Muscle layer of duodenum (tissue), 2 donors: ENCODE measurements around the gene NEU4.
A peak's percentile ranks its signal among the peaks of the same experiment; 100 is the strongest.

Experiments used
- H3K27ac ChIP-seq: one replicate; pipeline ENCODE4 v1.7.0; 2013; ENCODE audit warnings: mild to moderate bottlenecking, low read length
- H3K27me3 ChIP-seq: one replicate; pipeline ENCODE4 v1.7.0; 2013; ENCODE audit warnings: low read depth, mild to moderate bottlenecking, control low read depth, low read length
- H3K36me3 ChIP-seq, 2 donors: one replicate each; pipeline ENCODE4 v1.7.0; 2013; ENCODE audit warnings: low read length in 2 of 2, control low read depth in 1 of 2, mild to moderate bottlenecking in 1 of 2; ENCODE audit not compliant: insufficient read depth in 2 of 2, control insufficient read depth in 1 of 2
- H3K4me1 ChIP-seq, 2 donors: one replicate each; pipeline ENCODE4 v1.7.0; 2013; ENCODE audit warnings: low read length in 2 of 2, mild to moderate bottlenecking in 2 of 2, control low read depth in 1 of 2, moderate library complexity in 1 of 2; ENCODE audit not compliant: insufficient read depth in 2 of 2, control insufficient read depth in 1 of 2
- H3K4me3 ChIP-seq, 2 donors: one replicate each; pipeline ENCODE4 v1.7.0; 2013; ENCODE audit warnings: low read length in 2 of 2, low read depth in 1 of 2, mild to moderate bottlenecking in 1 of 2
- H3K9me3 ChIP-seq, 2 donors: one replicate each; pipeline ENCODE4 v1.7.0; 2013; ENCODE audit warnings: low read length in 2 of 2, control low read depth in 1 of 2, mild to moderate bottlenecking in 1 of 2; ENCODE audit not compliant: control insufficient read depth in 1 of 2
- donor health status: healthy.

NEU4 gene

GRCh38 chr2:241855245-241855887 is 46.4 kb downstream of the NEU4 start:
- Histone ChIP-seq H3K9me3 (no peaks in the 10 kb centered on the region), H3K27ac (no peak overlapping the region), H3K36me3 (no peaks in the 10 kb centered on the region)

GRCh38 chr2:241855888-241856422 is 47.0 kb downstream of the NEU4 start:
- Histone ChIP-seq H3K36me3 (no peaks in the 10 kb centered on the region), H3K4me3 (no peak overlapping the region), H3K27me3 (no peaks in the 10 kb centered on the region), H3K4me1 (peaks cover 5 to 18% of the 10 kb centered on the region in 2 donors), H3K27ac (no peak overlapping the region), H3K9me3 (no peaks in the 10 kb centered on the region)

More at GRCh38 chr2:241855245-241855887, 46.4 kb downstream of the NEU4 start:
- Histone ChIP-seq H3K4me3 (no peak overlapping the region), H3K4me1 (peaks cover 4 to 12% of the 10 kb centered on the region in 2 donors), H3K27me3 (no peaks in the 10 kb centered on the region)

- Histone ChIP-seq H3K9me3 (no peaks in the 10 kb centered on the region), H3K27me3 (peaks cover 4% of the 10 kb centered on the region)
Observed at GRCh38 chr2:241857041-241857541, 48.1 kb downstream of the NEU4 start.

GRCh38 chr2:241857572-241858121 is 48.7 kb downstream of the NEU4 start:
- peaks cover 5 to 18% of the 10 kb centered on the region in 2 donors for H3K4me1 ChIP-seq
- peaks cover 4% of the 10 kb centered on the region for H3K27me3 ChIP-seq
- no peaks in the 10 kb centered on the region for H3K36me3 ChIP-seq
- H3K27ac ChIP-seq = no peak overlapping the region
- no peaks in the 10 kb centered on the region for H3K9me3 ChIP-seq
- no peak overlapping the region for H3K4me3 ChIP-seq

More at GRCh38 chr2:241857041-241857541, 48.1 kb downstream of the NEU4 start:
- H3K4me1 ChIP-seq = peaks cover 5 to 18% of the 10 kb centered on the region in 2 donors
- no peaks in the 10 kb centered on the region for H3K36me3 ChIP-seq
- no peak overlapping the region for H3K27ac ChIP-seq
- H3K4me3 ChIP-seq = no peak overlapping the region

- Histone ChIP-seq H3K27ac (no peak within 1 kb of the TSS), H3K9me3 (no peaks in the 10 kb centered on the region), H3K36me3 (no peaks in the 10 kb centered on the region), H3K4me3 (peak within 1 kb of the TSS in 1 of 2 donors; percentile 20), H3K27me3 (peaks cover 4% of the 10 kb centered on the region), H3K4me1 (peaks cover 5 to 21% of the 10 kb centered on the region in 2 donors)
Observed at GRCh38 chr2:241858206-241859016, 49.4 kb downstream of the NEU4 start, which contains the start of gene PDCD1. Gene PDCD1 (minus strand): TSS chr2:241858894. CDS start chr2:241858838, 56 bp downstream.

GRCh38 chr2:241859017-241859435 is 50.0 kb downstream of the NEU4 start:
- peaks cover 5 to 23% of the 10 kb centered on the region in 2 donors for H3K4me1 ChIP-seq
- peaks cover 6% of the 10 kb centered on the region for H3K27me3 ChIP-seq
- no peak overlapping the region for H3K27ac ChIP-seq
- peak overlapping the region in 1 of 2 donors; percentile 20 for H3K4me3 ChIP-seq
- H3K36me3 ChIP-seq = no peaks in the 10 kb centered on the region
- H3K9me3 ChIP-seq = no peaks in the 10 kb centered on the region

GRCh38 chr2:241859436-241860183 is 50.6 kb downstream of the NEU4 start:
- Histone ChIP-seq H3K4me3 (peak overlapping the region in 1 of 2 donors; percentile 20), H3K4me1 (peaks cover 5 to 23% of the 10 kb centered on the region in 2 donors), H3K27ac (peak overlapping the region; percentile 56), H3K27me3 (peaks cover 12% of the 10 kb centered on the region), H3K36me3 (no peaks in the 10 kb centered on the region), H3K9me3 (no peaks in the 10 kb centered on the region)

- no peaks in the 10 kb centered on the region for H3K36me3 ChIP-seq
- H3K27me3 ChIP-seq = peaks cover 20% of the 10 kb centered on the region
- peak overlapping the region in 1 of 2 donors; percentile 14 for H3K4me3 ChIP-seq
- peak overlapping the region; percentile 56 for H3K27ac ChIP-seq
- no peaks in the 10 kb centered on the region for H3K9me3 ChIP-seq
- H3K4me1 ChIP-seq = peaks cover 5 to 23% of the 10 kb centered on the region in 2 donors
Observed at GRCh38 chr2:241860184-241861078, 51.4 kb downstream of the NEU4 start.

- peaks cover 5 to 23% of the 10 kb centered on the region in 2 donors for H3K4me1 ChIP-seq
- H3K4me3 ChIP-seq = no peak overlapping the region
- H3K9me3 ChIP-seq = no peaks in the 10 kb centered on the region
- no peak overlapping the region for H3K27ac ChIP-seq
- peaks cover 26% of the 10 kb centered on the region for H3K27me3 ChIP-seq
- no peaks in the 10 kb centered on the region for H3K36me3 ChIP-seq
Observed at GRCh38 chr2:241861264-241861663, 52.3 kb downstream of the NEU4 start.

GRCh38 chr2:241862093-241862492 is 53.1 kb downstream of the NEU4 start:
- H3K27me3 ChIP-seq = peaks cover 27% of the 10 kb centered on the region
- no peaks in the 10 kb centered on the region for H3K36me3 ChIP-seq
- H3K4me3 ChIP-seq = no peak overlapping the region
- no peak overlapping the region for H3K27ac ChIP-seq
- no peaks in the 10 kb centered on the region for H3K9me3 ChIP-seq
- H3K4me1 ChIP-seq = peaks cover 5 to 23% of the 10 kb centered on the region in 2 donors
